Neural cell (in vitro differentiated cells): ENCODE measurements around the gene ATP13A1. TPM values are rescaled to one million over a fixed set of nuclear protein-coding genes. Genes with fewer than 3 reads are reported as not detected.

Experiments used
- H2AFZ ChIP-seq: fragments of 200-600, 300-800 bp; sonication (generic), shearing (Covaris generic); 2 replicates; pipeline ENCODE4 v1.6.0; 2014; ENCODE audit warnings: low read depth, mild to moderate bottlenecking, antibody characterized with exemption, low read length, moderate library complexity
- H3F3A ChIP-seq: fragments of 200-600 bp; shearing (Covaris generic); 2 replicates; pipeline ENCODE4 v1.6.1; 2016; ENCODE audit warnings: mild to moderate bottlenecking, moderate library complexity, mixed read lengths, antibody characterized with exemption, low read length; ENCODE audit not compliant: insufficient read depth, poor library complexity, severe bottlenecking
- H3K27ac ChIP-seq: fragments of 200-600, 300-800 bp; sonication (generic), shearing (Covaris generic); 2 replicates; pipeline ENCODE4 v1.5.1; 2014; ENCODE audit warnings: mild to moderate bottlenecking, low read length, moderate library complexity
- H3K27me3 ChIP-seq: fragments of 300-800, 200-600 bp; sonication (generic), shearing (Covaris generic); 2 replicates; pipeline ENCODE4 v1.6.0; 2014; ENCODE audit warnings: mild to moderate bottlenecking, low read depth, low read length, moderate library complexity; ENCODE audit not compliant: insufficient read depth
- H3K36me3 ChIP-seq: fragments of 300-800, 200-600 bp; sonication (generic), shearing (Covaris generic); 2 replicates; pipeline ENCODE4 v1.5.1; 2014; ENCODE audit warnings: mild to moderate bottlenecking, antibody characterized with exemption, low read length, moderate library complexity; ENCODE audit not compliant: insufficient read depth
- H3K4me2 ChIP-seq: fragments of 300-800, 200-600 bp; sonication (generic), shearing (Covaris generic); 2 replicates; pipeline ENCODE4 v1.6.0; 2014; ENCODE audit warnings: mild to moderate bottlenecking, low read length
- H3K4me3 ChIP-seq: fragments of 300-800, 200-600 bp; sonication (generic), shearing (Covaris generic); 2 replicates; pipeline ENCODE4 v1.5.1; 2014; ENCODE audit warnings: mild to moderate bottlenecking, low read length, moderate library complexity
- H3K79me2 ChIP-seq: fragments of 200-600 bp; shearing (Covaris generic); replicated peaks from 2 replicates; pipeline ENCODE4 v1.6.0; 2014; ENCODE audit warnings: mild to moderate bottlenecking, low read length, moderate library complexity; ENCODE audit not compliant: insufficient read depth
- H3K9ac ChIP-seq: fragments of 300-800, 200-600 bp; sonication (generic), shearing (Covaris generic); 2 replicates; pipeline ENCODE4 v1.6.1; 2016; ENCODE audit warnings: mild to moderate bottlenecking, low read length, mixed read lengths
- H3K9me2 ChIP-seq: fragments of 200-600 bp; shearing (Covaris generic); 2 replicates; pipeline ENCODE4 v1.6.1; 2016; ENCODE audit warnings: mild to moderate bottlenecking, low read length, mixed read lengths; ENCODE audit not compliant: insufficient read depth
- H3K9me3 ChIP-seq: fragments of 200-600, 300-800 bp; sonication (generic), shearing (Covaris generic); 2 replicates; pipeline ENCODE4 v1.6.1; 2016; ENCODE audit warnings: mild to moderate bottlenecking, mixed run types, low read length, moderate library complexity, mixed read lengths
- H4K20me1 ChIP-seq: fragments of 200-600 bp; shearing (Covaris generic); 2 replicates; pipeline ENCODE4 v1.6.1; 2016; ENCODE audit warnings: mild to moderate bottlenecking, mixed run types; ENCODE audit not compliant: insufficient read depth
- CTCF ChIP-seq: fragments of 450-650 bp; IDR thresholded peaks from 2 replicates; pipeline ENCODE4 v1.5.1; 2014; ENCODE audit warnings: antibody characterized with exemption, mild to moderate bottlenecking, moderate library complexity; ENCODE audit not compliant: poor library complexity, severe bottlenecking
- EP300 ChIP-seq: fragments of 450-650 bp; conservative IDR thresholded peaks from 2 replicates; pipeline ENCODE4 v1.6.1; 2014; ENCODE audit warnings: antibody characterized with exemption, mild to moderate bottlenecking, moderate library complexity; ENCODE audit not compliant: poor library complexity, severe bottlenecking
- EZH2 ChIP-seq: fragments of 200-600, 300-800 bp; shearing (Covaris generic), sonication (generic); IDR thresholded peaks from 2 replicates; pipeline ENCODE4 v1.6.1; 2014; ENCODE audit warnings: antibody characterized with exemption, low read length, borderline replicate concordance, mild to moderate bottlenecking; ENCODE audit not compliant: insufficient read depth, poor library complexity, severe bottlenecking
- MXI1 ChIP-seq: fragments of 450-650 bp; conservative IDR thresholded peaks from 2 replicates; pipeline ENCODE4 v1.6.1; 2014; ENCODE audit warnings: antibody characterized with exemption, mild to moderate bottlenecking; ENCODE audit not compliant: poor library complexity, severe bottlenecking
- POLR2AphosphoS5 ChIP-seq: IDR thresholded peaks from 2 replicates; pipeline ENCODE4 v1.6.1; 2012
- RAD21 ChIP-seq: fragments of 450-650 bp; conservative IDR thresholded peaks from 2 replicates; pipeline ENCODE4 v1.6.1; 2014; ENCODE audit warnings: antibody characterized with exemption, mild to moderate bottlenecking, moderate library complexity
- SMC3 ChIP-seq: fragments of 450-650 bp; conservative IDR thresholded peaks from 2 replicates; pipeline ENCODE4 v1.6.1; 2014; ENCODE audit warnings: antibody characterized with exemption, mild to moderate bottlenecking, moderate library complexity; ENCODE audit not compliant: poor library complexity
- TAF1 ChIP-seq: IDR thresholded peaks from 2 replicates; pipeline ENCODE4 v1.6.1; 2012; ENCODE audit warnings: low read depth
- polyA plus RNA-seq: library from polyadenylated mRNA; depleted of rRNA; stranded (reverse); fragments of >200 nt; gene quantifications from 2 replicates; pipeline ENCODE4 v1.2.3, GENCODE V29; 2014
- TF ChIP-seq, protein P1 (sequence below): IDR thresholded peaks from 2 replicates; pipeline ENCODE4 v1.6.1; 2012; ENCODE audit warnings: borderline replicate concordance

The ATP13A1 gene
- polyA plus RNA-seq, 1 donor from 2014 or later = 63.5 TPM

DNA sequence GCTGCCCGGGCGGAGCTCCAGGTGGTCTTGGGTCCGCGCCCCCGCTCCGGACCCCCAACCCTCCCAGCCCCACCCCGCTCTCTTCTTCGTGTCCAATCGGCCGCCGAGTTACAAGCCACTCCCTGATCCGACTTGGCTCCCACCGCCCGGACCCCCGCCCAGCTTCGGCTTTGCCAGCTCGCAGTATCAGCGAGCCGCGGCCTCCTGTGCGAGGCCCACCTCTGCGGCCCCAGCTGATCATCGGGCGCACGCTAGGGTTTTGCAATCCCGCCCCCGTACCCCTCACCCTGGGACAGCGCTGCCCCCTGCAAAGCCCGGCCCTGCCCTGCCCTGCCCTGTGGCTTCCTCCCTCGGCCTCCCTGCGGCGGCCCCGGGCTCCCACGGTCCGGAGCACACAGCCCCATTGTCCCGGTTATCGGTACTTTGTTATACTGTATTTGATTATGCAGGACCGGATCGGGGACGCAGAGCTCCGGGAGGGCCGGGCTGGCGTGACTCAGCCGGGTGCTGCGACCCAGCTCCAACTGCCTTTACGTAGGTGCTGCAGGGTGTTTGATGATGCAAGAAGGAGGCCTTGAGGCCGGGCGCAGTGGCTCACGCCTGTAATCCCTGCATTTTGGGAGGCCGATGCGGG is 34.9 kb downstream of the ATP13A1 start:
- peaks cover 5% of the 10 kb centered on the region for H3K36me3 ChIP-seq
- no peaks in the 10 kb centered on the region for H3K9me3 ChIP-seq
- TF ChIP-seq POLR2AphosphoS5 (peak; percentile 49), EP300 (no peak), RAD21 (no peak), MXI1 (no peak), EZH2 (no peak), SMC3 (no peak), TAF1 (no peak), CTCF (no peak)
- TF ChIP-seq, protein P1, sequence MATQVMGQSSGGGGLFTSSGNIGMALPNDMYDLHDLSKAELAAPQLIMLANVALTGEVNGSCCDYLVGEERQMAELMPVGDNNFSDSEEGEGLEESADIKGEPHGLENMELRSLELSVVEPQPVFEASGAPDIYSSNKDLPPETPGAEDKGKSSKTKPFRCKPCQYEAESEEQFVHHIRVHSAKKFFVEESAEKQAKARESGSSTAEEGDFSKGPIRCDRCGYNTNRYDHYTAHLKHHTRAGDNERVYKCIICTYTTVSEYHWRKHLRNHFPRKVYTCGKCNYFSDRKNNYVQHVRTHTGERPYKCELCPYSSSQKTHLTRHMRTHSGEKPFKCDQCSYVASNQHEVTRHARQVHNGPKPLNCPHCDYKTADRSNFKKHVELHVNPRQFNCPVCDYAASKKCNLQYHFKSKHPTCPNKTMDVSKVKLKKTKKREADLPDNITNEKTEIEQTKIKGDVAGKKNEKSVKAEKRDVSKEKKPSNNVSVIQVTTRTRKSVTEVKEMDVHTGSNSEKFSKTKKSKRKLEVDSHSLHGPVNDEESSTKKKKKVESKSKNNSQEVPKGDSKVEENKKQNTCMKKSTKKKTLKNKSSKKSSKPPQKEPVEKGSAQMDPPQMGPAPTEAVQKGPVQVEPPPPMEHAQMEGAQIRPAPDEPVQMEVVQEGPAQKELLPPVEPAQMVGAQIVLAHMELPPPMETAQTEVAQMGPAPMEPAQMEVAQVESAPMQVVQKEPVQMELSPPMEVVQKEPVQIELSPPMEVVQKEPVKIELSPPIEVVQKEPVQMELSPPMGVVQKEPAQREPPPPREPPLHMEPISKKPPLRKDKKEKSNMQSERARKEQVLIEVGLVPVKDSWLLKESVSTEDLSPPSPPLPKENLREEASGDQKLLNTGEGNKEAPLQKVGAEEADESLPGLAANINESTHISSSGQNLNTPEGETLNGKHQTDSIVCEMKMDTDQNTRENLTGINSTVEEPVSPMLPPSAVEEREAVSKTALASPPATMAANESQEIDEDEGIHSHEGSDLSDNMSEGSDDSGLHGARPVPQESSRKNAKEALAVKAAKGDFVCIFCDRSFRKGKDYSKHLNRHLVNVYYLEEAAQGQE = peak; percentile 37
- H3K9ac ChIP-seq = peak overlapping the region; percentile 67
- H3F3A ChIP-seq = no peaks in the 10 kb centered on the region
- peak overlapping the region; percentile 14 for H2AFZ ChIP-seq
- no peak overlapping the region for H3K4me2 ChIP-seq
- no peaks in the 10 kb centered on the region for H4K20me1 ChIP-seq
- H3K27ac ChIP-seq = no peak overlapping the region
- H3K4me3 ChIP-seq = peak overlapping the region; percentile 71
- no peaks in the 10 kb centered on the region for H3K79me2 ChIP-seq
- H3K9me2 ChIP-seq = no peaks in the 10 kb centered on the region
- H3K27me3 ChIP-seq = no peaks in the 10 kb centered on the region

- peak within 1 kb of the TSS; percentile 67 for H3K9ac ChIP-seq
- peak within 1 kb of the TSS; percentile 71 for H3K4me3 ChIP-seq
- H3K36me3 ChIP-seq = peaks cover 5% of the 10 kb centered on the region
- no peaks in the 10 kb centered on the region for H3K9me2 ChIP-seq
- H3F3A ChIP-seq = no peaks in the 10 kb centered on the region
- TF ChIP-seq EP300 = no peak
- no peak for TF ChIP-seq CTCF
- TF ChIP-seq, protein P1 = no peak
- peak; percentile 33 for TF ChIP-seq POLR2AphosphoS5
- no peak for TF ChIP-seq SMC3
- no peak for TF ChIP-seq RAD21
- TF ChIP-seq EZH2 = no peak
- no peak for TF ChIP-seq TAF1
- peak; percentile 51 for TF ChIP-seq MXI1
- H3K27me3 ChIP-seq = no peaks in the 10 kb centered on the region
- no peaks in the 10 kb centered on the region for H3K9me3 ChIP-seq
- peak within 1 kb of the TSS; percentile 78 for H3K4me2 ChIP-seq
- peak within 1 kb of the TSS; percentile 37 for H3K27ac ChIP-seq
- peak within 1 kb of the TSS; percentile 14 for H2AFZ ChIP-seq
- no peaks in the 10 kb centered on the region for H3K79me2 ChIP-seq
- H4K20me1 ChIP-seq = no peaks in the 10 kb centered on the region
These were observed 35.6 kb downstream of the ATP13A1 start, which contains the start of gene LPAR2 for GRCh38 chr19:19627621-19628500. Gene LPAR2, minus strand, starts transcription at chr19:19628220. Its CDS starts 945 bp downstream, at chr19:19627275.
